HG03520 (cell line): ENCODE results near the gene SALL3.

Source experiments
- ATAC-seq: cut with Tn5 transposase; IDR thresholded peaks from one replicate; pipeline ENCODE4 v1.9.1; 2021; ENCODE audit warnings: mild to moderate bottlenecking, moderate library complexity; ENCODE audit not compliant: unreplicated experiment

The SALL3 gene

DNA sequence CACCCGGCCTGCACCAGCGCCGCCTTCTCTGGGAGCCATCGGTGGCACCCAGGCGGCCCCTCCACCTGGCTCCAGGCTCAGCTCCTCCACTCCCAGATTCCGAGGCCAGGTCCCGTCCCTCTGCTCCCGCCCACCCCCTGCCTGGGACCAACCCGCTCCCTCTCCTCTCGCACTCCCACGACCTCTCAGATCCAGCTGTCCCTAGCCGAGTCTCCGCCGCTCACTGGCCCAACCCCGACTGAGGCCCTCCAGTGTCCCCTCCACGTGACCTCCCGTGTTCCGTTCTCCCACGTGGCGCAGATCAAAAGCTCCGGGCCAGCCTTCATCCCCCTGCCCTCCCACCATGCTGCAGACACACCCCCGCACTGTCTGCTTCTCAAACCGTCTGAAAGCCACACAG, 14.4 kb upstream of the SALL3 start:
- no peak for ATAC-seq

DNA sequence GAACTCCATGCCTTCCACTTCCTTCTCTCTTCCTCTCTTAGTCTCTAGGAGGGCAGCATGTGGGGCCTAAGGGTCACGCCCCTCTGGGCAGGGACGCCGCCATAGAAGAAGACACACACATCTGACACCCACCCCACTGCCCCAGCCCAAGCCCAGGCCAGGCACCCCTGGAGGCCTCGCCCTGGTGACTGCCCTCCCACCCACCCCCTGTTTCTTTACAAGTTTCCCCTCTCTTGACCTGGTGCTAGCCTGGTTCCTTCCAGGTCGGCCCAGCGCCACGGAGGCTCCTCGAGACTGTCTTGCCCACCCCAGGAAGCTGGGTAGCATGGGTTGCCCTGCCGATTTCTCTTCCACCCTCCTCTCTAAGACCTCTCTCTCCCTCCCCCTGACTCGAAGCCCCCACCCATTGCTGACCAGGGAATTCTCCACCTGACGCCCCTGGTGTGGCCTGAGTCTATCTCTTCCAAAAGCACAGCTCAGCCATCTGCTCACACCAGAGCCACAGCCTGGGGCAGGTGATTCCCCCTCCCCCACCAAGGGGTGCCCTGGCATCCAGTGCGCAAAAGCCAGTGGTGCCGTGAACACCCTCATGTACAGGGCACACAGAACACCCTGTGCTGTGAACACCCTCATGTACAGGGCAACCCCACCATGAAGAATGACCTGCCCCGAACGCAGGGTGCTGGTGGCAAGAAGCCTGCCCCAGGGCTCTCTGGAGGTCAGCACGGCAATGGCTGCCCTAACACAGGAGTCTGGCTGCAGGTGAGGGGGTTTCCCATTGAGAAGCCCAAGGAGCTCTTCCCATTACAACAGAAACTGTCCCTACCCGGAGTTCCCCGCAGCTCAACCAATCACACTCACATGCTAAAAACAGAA, 13.5 kb upstream of the SALL3 start:
- ATAC-seq = no peak

- no peak for ATAC-seq
Measured at GRCh38 chr18:78966793-78967106, 12.9 kb upstream of the SALL3 start.

- ATAC-seq = no peak
Measured at GRCh38 chr18:78967692-78968091, 11.9 kb upstream of the SALL3 start.

DNA sequence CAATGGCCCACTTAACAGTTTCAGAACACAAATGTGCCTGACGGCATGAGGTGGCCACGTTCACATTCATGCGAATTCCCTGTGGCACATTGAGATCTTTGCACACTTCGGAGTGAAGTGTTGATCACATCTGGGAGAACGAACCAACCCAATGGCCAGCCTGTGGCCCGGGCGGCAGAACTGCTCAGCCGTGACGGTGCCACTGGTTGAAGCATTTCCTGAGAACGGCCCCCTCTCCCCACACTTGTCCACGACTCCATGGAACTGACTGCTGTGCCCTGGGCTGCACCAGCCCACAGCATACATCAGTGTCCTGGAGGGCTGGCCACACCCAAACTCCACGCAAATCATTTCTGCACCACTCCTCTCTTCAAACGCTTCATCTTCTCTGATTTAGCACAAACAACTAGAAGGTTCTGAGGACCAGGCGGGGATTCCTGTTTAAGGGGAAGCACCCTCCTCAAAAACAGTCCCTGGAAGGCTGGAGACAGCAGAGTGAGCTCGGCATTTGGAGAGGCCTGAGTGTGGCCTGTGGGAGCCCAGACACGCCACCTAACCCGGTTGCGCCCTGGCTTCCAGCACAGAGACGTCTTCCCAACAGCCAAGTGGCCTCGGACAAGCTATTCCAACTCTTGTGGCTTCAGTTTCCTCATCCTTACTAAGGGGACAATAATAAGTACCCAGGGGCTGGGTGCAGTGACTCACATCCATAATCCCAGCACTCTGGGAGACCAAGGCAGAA, 9.9 kb upstream of the SALL3 start:
- ATAC-seq = no peak

DNA sequence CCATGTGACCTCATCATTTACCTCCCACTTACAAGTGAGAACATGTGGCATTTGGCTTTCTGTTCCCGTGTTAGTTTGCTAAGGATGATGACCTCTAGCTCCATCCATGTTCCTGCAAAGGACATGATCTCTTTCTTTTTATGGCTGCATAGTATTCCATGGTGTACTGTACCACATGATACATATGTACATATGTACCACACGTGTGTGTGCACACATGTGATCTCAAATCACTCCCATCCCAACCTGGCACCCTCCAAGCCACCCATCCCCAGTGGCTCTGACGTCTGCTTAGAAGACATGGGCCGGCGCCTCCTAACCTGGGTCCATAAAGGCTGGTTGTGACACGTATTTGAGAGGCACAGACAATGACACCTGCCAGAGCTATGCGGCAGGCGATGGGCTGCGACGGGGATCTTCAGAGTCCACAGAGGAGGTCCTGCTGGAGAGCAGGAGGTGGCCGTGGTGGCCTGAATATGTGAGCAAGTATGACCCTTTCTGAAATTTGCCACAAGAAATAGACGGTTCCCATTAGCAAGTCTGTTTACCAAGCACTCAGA, 8.8 kb upstream of the SALL3 start:
- ATAC-seq = no peak

DNA sequence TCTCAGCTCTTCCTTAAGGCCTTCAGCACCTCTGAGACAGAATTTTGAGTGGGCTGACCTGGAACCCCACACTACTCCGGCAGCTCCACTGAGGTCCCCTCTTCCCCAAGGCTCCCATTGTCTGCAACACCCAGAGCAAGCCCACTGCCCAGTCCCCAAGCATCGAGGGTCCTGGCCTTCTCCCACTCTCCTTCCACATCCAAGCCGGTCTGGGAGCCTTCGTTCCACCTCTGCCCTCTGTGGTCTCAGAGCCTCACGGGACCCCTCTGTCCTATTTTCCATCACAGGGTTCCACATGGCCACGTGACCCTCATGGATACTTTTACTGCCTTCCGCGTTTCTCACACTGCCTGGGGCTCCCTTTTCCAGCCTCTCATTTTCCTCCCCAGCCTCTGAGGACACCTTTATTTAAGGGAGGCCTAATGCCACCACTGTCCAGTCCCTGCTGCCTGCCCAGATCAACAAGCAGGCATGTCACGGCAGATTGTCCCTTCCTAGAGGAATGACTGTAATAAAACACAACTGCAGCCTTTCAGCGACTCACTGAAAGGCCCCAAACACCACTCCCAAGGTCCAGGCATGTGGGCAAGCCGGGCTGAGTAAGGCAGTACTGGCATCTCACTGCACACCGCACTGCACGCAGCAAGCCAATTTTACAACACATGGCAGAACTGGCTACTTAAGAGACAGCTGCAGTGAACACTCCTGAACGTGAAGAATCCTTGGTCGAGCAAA, 7.9 kb upstream of the SALL3 start:
- no peak for ATAC-seq

GRCh38 chr18:78972385-78972918, 7.2 kb upstream of the SALL3 start:
- no peak for ATAC-seq

DNA sequence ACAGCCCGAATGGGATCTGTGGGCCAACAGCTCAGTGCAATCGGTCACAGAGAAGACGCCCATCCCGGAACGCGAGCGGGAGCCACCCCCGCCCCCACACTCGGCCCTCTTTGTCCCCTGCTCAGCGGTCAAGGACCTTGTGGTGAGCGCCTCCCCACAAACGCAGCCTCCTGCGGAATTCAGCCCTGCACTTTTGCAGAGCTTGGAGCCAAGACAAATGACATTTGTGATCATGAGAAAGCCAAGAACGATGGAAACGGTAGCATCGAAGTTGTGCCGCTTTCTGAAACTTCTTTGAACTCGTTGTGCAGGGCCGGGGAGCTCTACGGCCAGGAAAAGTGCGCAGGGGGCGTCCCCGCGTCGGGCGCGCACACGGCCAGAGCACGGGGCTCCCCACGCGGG, 6.7 kb upstream of the SALL3 start:
- ATAC-seq = no peak

GRCh38 chr18:78973357-78974083, 6.1 kb upstream of the SALL3 start:
- no peak for ATAC-seq

- ATAC-seq = no peak
Measured at GRCh38 chr18:78974115-78974761, 5.4 kb upstream of the SALL3 start.

DNA sequence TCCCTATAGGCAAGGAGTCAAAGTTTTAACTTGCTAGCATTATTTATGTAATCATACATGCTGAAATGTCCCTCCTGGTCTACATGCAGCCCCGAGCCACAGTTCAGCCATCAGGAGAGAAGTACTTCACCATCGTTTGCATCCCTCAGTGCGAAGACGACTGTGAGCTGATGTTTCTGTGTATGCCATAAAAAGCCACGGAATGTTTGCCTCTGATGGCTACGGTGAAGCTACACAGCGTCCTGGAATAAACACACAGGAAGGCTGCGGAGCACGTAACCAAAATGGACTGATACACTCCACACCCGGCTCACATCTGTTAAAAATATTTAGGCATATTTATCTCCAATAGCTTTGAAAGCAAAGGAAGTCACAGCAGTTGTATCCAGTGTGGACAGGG, 4.3 kb upstream of the SALL3 start:
- ATAC-seq = no peak

DNA sequence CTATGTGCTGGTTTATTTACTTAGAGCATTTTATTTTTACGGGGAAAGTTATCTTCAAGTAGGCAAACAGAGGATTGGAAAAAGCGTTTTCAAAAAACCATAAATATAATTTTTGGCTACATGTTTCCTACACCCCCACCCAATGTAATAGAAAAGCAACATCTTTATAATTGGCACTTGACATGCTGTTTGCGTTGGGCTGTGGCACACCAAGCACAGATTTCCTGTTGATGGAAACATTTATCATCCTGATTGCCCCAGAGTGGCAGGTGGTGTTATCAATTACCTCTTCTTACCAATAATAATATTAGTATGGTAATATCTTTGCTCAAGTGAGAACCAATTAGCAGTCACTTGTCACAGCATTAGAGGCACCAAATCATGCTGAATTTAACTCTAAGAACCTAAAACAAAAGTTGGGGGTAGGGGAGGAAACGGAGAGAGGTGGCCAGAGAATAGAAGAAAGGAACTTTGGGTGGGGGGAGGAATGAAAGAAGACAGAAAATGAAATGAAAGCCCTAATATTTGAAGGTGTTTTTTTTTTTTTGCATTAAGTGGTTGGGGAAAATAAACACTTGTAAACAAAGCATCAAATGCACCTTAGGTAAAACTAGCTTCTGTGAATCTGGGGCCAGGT, 3.8 kb upstream of the SALL3 start:
- no peak for ATAC-seq

GRCh38 chr18:78976765-78977636, 2.6 kb upstream of the SALL3 start:
- no peak for ATAC-seq

- ATAC-seq = no peak
Measured at GRCh38 chr18:78977637-78978348, 1.8 kb upstream of the SALL3 start.

GRCh38 chr18:78978349-78979055, 1.1 kb upstream of the SALL3 start:
- ATAC-seq = no peak

GRCh38 chr18:78979056-78979729, 425 bp upstream of the SALL3 start:
- no peak for ATAC-seq
